Measurements from ENCODE around the gene HOXA3. TPM values are rescaled to one million over a fixed set of nuclear protein-coding genes. Genes with fewer than 3 reads are reported as not detected.

Gene HOXA3
- total and polyA plus RNA-seq, 4 experiments from 2014 or later, result 0.07 TPM; not detected in 3

DNA sequence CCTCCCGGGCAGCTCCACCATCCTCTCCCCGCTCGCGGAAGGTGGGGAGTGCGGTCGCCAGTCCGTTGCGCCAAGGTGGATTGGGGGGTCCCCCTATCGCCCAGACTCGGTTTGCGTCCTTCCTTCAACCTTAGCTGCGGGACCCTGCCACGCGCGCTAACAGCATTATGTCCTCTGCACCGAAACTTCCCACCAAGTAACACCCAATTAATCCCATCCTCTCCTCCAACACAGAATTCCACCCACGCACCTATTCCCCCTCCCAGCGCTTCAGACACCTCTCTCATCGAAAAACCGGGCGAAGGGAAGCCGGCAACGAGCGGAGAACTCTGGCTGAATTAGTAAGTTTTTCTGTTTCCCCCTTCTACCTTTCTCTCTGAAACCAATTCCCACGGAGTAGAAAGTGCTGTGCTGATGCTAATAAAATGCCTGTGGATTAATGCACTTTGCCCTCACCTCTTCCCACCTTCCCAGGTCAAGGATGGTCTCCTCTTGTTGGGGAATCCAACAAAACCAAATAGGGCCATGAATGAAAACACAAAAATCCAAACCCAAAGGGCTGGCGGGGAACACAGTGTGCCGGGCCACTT, 947 bp downstream of the HOXA3 start:
- Mint-ChIP-seq H3K9me3 (peaks cover 0 to 22% (median 0%) of the 10 kb centered on the region in 8 donors), H3K4me3 (peak overlapping the region; percentile 74 to 92 (median 83)), H3K4me1 (peaks cover 27 to 66% (median 47%) of the 10 kb centered on the region in 4 donors), H3K27ac (peak overlapping the region in 5 of 7 donors; percentile 53 to 70 (median 68)), H3K36me3 (no peaks in the 10 kb centered on the region), H3K27me3 (peaks cover 78 to 79% of the 10 kb centered on the region in 2 donors)
- Histone ChIP-seq H3K27ac (ENCODE audit: low read depth, low read length) (no peak overlapping the region), H3K36me3 (ENCODE audit: insufficient read depth, low read length) (no peaks in the 10 kb centered on the region), H3K4me3 (ENCODE audit: low read length in 2 of 2) (peak overlapping the region in 1 of 2 donors; percentile 36), H3K4me1 (ENCODE audit: insufficient read depth, low read length) (peaks cover 49% of the 10 kb centered on the region), H3K9me3 (ENCODE audit: control insufficient read depth in 1 of 2, low read length in 2 of 2) (no peaks in the 10 kb centered on the region), H3K27me3 (ENCODE audit: insufficient read depth, low read length) (peaks cover 93% of the 10 kb centered on the region)
- DNase-seq, result no peak
- ChIA-PET CTCF (ENCODE audit: partially characterized antibody) (interaction anchor here (1.0 to 5.0 kb wide), 12 partner anchors 8 to 1295 kb away, joined by 3 to 66 read pairs (median 5); no protein-coding TSS in a partner anchor), POLR2A (ENCODE audit: partially characterized antibody) (no interaction called here)
- intact Hi-C loops (cut with micrococcal nuclease), result loop anchor here (1.0 to 5.0 kb wide), 2 partner anchors 10 to 1899 kb away; no protein-coding TSS in a partner anchor

DNA sequence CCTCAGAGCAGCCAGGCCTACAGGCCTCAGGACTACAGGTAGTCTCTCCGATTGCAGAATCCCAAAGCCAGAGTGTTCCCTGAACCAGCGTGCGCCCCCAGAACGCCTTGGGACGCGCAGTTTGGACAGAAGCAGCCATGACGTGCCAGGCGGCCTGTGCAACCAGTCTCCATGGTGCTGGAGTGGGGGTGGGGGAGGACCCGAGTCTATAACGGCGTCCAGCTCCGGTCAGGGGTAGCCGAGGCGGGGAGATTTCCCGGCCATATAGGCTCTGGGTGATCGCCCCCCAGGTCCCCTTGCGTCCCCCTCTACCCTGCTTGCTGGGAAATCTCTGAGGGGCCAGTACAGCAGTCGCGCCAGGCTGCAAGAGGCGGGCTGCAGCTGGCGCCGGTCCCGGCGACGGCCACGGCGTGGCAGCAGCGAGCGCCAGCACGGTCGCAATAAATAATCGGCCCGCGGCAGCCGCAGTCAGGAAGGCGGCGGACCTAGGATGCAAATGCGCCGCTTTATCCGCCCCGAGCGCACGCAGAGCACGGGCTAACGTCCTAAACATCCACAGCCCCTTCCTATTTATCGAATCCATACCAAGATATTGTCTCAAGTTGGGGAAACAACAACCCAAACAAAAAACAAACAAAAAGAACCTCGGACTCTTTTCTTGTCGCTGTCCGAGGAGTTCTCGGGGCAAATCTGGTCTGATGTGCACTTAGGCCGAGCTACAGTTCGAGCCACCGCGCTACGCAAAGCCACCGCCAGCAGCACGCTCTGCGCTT, 1.6 kb downstream of the HOXA3 start:
- Histone ChIP-seq H3K27ac (ENCODE audit: low read depth, low read length) (no peak overlapping the region), H3K27me3 (ENCODE audit: insufficient read depth, low read length) (peaks cover 93% of the 10 kb centered on the region), H3K9me3 (ENCODE audit: control insufficient read depth in 1 of 2, low read length in 2 of 2) (no peaks in the 10 kb centered on the region), H3K4me3 (ENCODE audit: low read length in 2 of 2) (peak overlapping the region in 1 of 2 donors; percentile 36), H3K4me1 (ENCODE audit: insufficient read depth, low read length) (peaks cover 42% of the 10 kb centered on the region), H3K36me3 (ENCODE audit: insufficient read depth, low read length) (no peaks in the 10 kb centered on the region)
- Mint-ChIP-seq H3K27ac (peak overlapping the region in 2 of 7 donors; percentile 48 to 69), H3K4me3 (peak overlapping the region; percentile 74 to 92 (median 83)), H3K27me3 (peaks cover 78 to 81% of the 10 kb centered on the region in 2 donors), H3K36me3 (no peaks in the 10 kb centered on the region), H3K4me1 (peaks cover 24 to 61% (median 43%) of the 10 kb centered on the region in 4 donors), H3K9me3 (peaks cover 0 to 16% (median 0%) of the 10 kb centered on the region in 8 donors)
- intact Hi-C loops (cut with micrococcal nuclease), result loop anchor here (1.0 to 5.0 kb wide), 2 partner anchors 11 to 1898 kb away; no protein-coding TSS in a partner anchor
- ChIA-PET CTCF (ENCODE audit: partially characterized antibody) (interaction anchor here (0.8 to 5.0 kb wide), 20 partner anchors 8 to 1295 kb away, joined by 3 to 66 read pairs (median 4); no protein-coding TSS in a partner anchor), POLR2A (ENCODE audit: partially characterized antibody) (interaction anchor here (1.0 to 1.1 kb wide), 2 partner anchors 20 to 42 kb away, joined by 3 to 4 read pairs; partner anchors contain the start of gene HOXA4)
- peak; percentile 57 to 68 (median 65) for DNase-seq

DNA sequence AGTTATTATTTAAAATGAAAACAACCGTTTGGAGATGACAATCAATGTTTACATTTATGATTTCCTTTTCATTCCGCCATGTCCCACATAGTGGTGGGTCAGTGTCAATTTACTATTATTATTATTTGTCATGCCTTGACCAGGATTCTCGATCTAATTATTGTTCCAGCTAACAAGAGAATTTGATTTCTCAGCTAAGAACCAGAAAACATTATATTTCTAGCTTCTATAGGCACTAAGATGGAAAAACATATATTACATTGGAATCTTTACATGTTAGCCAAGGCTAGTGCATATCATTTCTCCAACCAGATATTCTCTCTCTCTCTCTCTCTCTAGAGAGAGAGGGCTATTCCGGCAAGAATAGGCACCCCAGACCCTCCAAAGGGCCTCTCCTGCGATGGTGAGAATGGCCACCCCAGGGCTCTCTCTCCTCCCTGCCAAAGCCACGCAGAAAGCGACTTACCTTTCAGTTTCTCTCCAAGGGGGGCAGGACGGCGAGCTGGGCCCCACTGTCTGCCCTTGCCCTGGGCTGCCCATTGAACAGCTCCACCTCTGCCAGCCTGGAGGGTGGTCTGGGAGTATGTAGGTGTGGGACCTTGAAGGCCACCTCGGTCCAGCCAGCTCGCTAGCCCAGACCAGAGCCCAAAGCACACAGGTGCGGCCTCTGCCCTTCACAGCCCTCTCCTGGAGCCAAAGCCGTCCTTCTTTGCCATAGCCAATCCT, 2.4 kb downstream of the HOXA3 start:
- peak overlapping the region in 5 of 8 donors; percentile 39 to 83 (median 46) for H3K4me3 Mint-ChIP-seq
- CTCF ChIA-PET (ENCODE audit: partially characterized antibody), result interaction anchor here (0.8 to 5.0 kb wide), 18 partner anchors 9 to 1294 kb away, joined by 3 to 66 read pairs (median 5); no protein-coding TSS in a partner anchor
- H3K36me3 Mint-ChIP-seq, result no peaks in the 10 kb centered on the region
- H3K4me1 Mint-ChIP-seq, result peaks cover 20 to 53% (median 37%) of the 10 kb centered on the region in 4 donors
- no peaks in the 10 kb centered on the region for H3K36me3 ChIP-seq (ENCODE audit: insufficient read depth, low read length)
- no peak overlapping the region for H3K27ac ChIP-seq (ENCODE audit: low read depth, low read length)
- POLR2A ChIA-PET (ENCODE audit: partially characterized antibody), result interaction anchor here (0.9 to 1.1 kb wide), 3 partner anchors 16 to 43 kb away, joined by 3 to 4 read pairs (median 3); partner anchors contain the start of gene HOXA4
- intact Hi-C loops (cut with micrococcal nuclease), result loop anchor here (5.0 kb wide), 2 partner anchors 118 to 1898 kb away; no protein-coding TSS in a partner anchor
- peaks cover 35% of the 10 kb centered on the region for H3K4me1 ChIP-seq (ENCODE audit: insufficient read depth, low read length)
- H3K27me3 ChIP-seq (ENCODE audit: insufficient read depth, low read length), result peaks cover 85% of the 10 kb centered on the region
- H3K27ac Mint-ChIP-seq, result peak overlapping the region in 1 of 7 donors; percentile 64
- H3K9me3 Mint-ChIP-seq, result peaks cover 0 to 8% (median 0%) of the 10 kb centered on the region in 8 donors
- H3K9me3 ChIP-seq (ENCODE audit: control insufficient read depth in 1 of 2, low read length in 2 of 2), result no peaks in the 10 kb centered on the region
- DNase-seq, result peak in 1 of 5 donors; percentile 29
- peaks cover 71 to 78% of the 10 kb centered on the region in 2 donors for H3K27me3 Mint-ChIP-seq
- no peak overlapping the region for H3K4me3 ChIP-seq (ENCODE audit: low read length in 2 of 2)

DNA sequence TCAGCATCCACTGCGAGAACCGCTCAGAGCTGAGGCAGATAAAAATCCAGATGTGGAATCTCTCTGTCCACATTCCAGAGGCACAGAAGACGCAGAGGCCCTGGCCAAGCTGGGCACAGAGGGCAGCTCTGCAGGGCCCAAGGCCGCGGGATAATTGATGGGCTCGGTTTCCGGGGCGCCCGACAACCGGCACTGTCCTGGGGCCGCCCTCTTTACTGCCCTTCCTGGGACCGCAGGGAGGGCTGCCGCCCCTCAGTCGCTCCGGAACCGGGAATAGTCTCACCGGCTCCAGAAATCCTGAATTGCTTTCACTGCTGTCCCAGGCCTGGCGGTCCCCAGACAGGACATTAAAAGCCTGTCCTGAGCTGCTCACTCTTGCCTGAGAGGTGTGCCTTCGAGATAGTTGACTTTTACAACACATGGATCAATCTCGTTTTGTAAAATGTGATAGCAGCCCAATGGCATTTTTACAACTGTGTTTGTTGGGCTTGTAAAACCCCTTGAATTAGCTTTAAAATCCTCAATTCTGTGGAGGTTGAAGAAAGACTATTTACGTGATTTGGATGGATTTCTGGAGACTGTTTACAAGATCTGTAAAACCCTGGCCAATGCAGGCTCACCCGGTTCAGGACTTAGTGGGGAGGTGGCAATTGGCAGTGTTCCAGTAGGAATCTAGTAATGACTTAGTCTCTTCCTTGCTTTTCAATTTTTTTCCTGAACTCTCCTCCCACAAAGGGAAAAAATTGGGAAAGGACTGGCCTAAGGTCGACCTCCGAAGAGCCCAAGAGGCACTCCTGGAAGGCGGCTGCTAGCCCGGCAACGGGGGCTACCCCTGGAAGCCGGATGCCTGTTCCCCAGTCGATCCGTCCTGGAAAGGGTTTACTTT, 3.4 kb downstream of the HOXA3 start:
- H3K27me3 Mint-ChIP-seq, result peaks cover 62 to 72% of the 10 kb centered on the region in 2 donors
- H3K4me3 Mint-ChIP-seq, result peak overlapping the region in 1 of 8 donors; percentile 67
- POLR2A ChIA-PET (ENCODE audit: partially characterized antibody), result interaction anchor here (0.9 kb wide), 1 partner anchor 17 kb away, joined by 3 read pairs; no protein-coding TSS in a partner anchor
- Histone ChIP-seq H3K36me3 (ENCODE audit: insufficient read depth, low read length) (no peaks in the 10 kb centered on the region), H3K4me3 (ENCODE audit: low read length in 2 of 2) (no peak overlapping the region), H3K9me3 (ENCODE audit: control insufficient read depth in 1 of 2, low read length in 2 of 2) (no peaks in the 10 kb centered on the region), H3K4me1 (ENCODE audit: insufficient read depth, low read length) (peaks cover 26% of the 10 kb centered on the region), H3K27me3 (ENCODE audit: insufficient read depth, low read length) (peaks cover 75% of the 10 kb centered on the region), H3K27ac (ENCODE audit: low read depth, low read length) (no peak overlapping the region)
- CTCF ChIA-PET (ENCODE audit: partially characterized antibody), result interaction anchor here (0.8 to 5.0 kb wide), 13 partner anchors 8 to 1257 kb away, joined by 3 to 66 read pairs (median 6); no protein-coding TSS in a partner anchor
- DNase-seq, result no peak
- no peaks in the 10 kb centered on the region for H3K36me3 Mint-ChIP-seq
- H3K9me3 Mint-ChIP-seq, result peaks cover 0 to 2% (median 0%) of the 10 kb centered on the region in 8 donors
- peak overlapping the region in 2 of 7 donors; percentile 57 to 64 for H3K27ac Mint-ChIP-seq
- peaks cover 17 to 43% (median 31%) of the 10 kb centered on the region in 4 donors for H3K4me1 Mint-ChIP-seq
- intact Hi-C loops (cut with micrococcal nuclease), result loop anchor here (5.0 kb wide), 1 partner anchor 117 kb away; no protein-coding TSS in a partner anchor

DNA sequence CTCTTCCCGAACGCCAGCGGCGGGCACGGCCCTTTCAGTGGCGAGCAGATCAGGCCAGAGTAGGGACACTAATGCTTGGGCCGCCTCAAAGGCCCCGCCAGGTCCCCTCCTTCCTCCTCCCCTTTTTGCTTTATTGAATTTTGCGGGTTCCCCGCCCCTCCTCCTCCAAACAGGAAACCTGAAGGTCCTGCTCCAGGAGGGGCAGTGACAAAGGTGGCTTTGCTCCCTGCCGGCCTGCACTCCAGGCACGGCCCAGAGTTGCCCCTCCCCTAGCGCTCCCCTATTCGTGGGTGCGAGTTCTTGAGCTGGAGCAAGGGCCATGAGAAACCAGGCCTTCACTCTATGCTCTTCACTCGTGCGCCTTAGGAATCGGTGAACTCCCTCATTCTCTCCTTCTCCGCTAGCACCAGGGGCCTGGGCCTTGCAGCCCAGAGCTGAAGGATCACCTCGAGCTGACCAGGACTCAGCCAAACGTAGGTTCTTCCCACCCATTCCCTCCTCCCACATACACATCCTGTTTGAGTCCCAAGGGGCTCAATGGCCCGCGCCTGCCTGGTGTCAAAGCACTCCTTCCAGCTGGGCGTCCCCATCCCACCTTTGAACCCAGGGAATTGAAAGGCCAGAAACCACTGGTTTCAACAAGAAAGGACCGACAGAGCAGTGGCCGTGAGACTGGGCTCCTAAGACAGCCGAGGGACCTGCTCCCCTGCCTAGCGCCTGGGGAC, 4.2 kb downstream of the HOXA3 start:
- Histone ChIP-seq H3K4me3 (ENCODE audit: low read length in 2 of 2) (no peak overlapping the region), H3K36me3 (ENCODE audit: insufficient read depth, low read length) (no peaks in the 10 kb centered on the region)

More for the DNA sequence above, 4.2 kb downstream of the HOXA3 start:
- Mint-ChIP-seq H3K9me3 (peaks cover 0 to 2% (median 0%) of the 10 kb centered on the region in 8 donors), H3K4me3 (peak overlapping the region in 7 of 8 donors; percentile 45 to 76 (median 67)), H3K36me3 (no peaks in the 10 kb centered on the region), H3K27ac (no peak overlapping the region), H3K4me1 (peaks cover 15 to 37% (median 29%) of the 10 kb centered on the region in 4 donors), H3K27me3 (peaks cover 54 to 64% of the 10 kb centered on the region in 2 donors)
- Histone ChIP-seq H3K4me1 (ENCODE audit: insufficient read depth, low read length) (peaks cover 26% of the 10 kb centered on the region), H3K27ac (ENCODE audit: low read depth, low read length) (no peak overlapping the region), H3K27me3 (ENCODE audit: insufficient read depth, low read length) (peaks cover 67% of the 10 kb centered on the region), H3K9me3 (ENCODE audit: control insufficient read depth in 1 of 2, low read length in 2 of 2) (no peaks in the 10 kb centered on the region)
- CTCF ChIA-PET (ENCODE audit: partially characterized antibody), result interaction anchor here (1.5 to 5.0 kb wide), 3 partner anchors 9 to 14 kb away, joined by 3 to 66 read pairs (median 4); no protein-coding TSS in a partner anchor
- intact Hi-C loops (cut with micrococcal nuclease), result loop anchor here (5.0 kb wide), 1 partner anchor 116 kb away; no protein-coding TSS in a partner anchor
- POLR2A ChIA-PET (ENCODE audit: partially characterized antibody), result no interaction called here
- DNase-seq, result peak in 1 of 5 donors; percentile 33
